Fibroblast of villous mesenchyme (primary cell): ENCODE data around the gene TRANK1. TPM values are rescaled to one million over a fixed set of nuclear protein-coding genes. Genes with fewer than 3 reads are reported as not detected.
"Not testable (repeated sequence)": the region's sequence is repeated elsewhere in the genome, so short reads cannot be mapped to it uniquely, and the experiment has no call there.

ENCODE experiments used
- DNase-seq: peaks from one replicate; pipeline ENCODE4 v3.0.0-alpha.2; 2010; ENCODE audit warnings: low read depth
- H3K4me3 ChIP-seq: 2 replicates; pipeline ENCODE4 v1.5.1; 2011; ENCODE audit warnings: low read depth, mild to moderate bottlenecking, low read length
- total RNA-seq: library from RNA; depleted of rRNA; stranded (reverse); fragments of >200 nt; gene quantifications from 2 replicates; pipeline ENCODE4 v1.2.3, GENCODE V29; 2012
- TF ChIP-seq, protein P1 (sequence below): IDR thresholded peaks from 2 replicates; pipeline ENCODE4 v1.5.1; 2012; ENCODE audit warnings: low read depth, mild to moderate bottlenecking, low read length; ENCODE audit not compliant: insufficient read depth

Gene TRANK1
- total RNA-seq, 1 donor = 13.4 TPM

DNA sequence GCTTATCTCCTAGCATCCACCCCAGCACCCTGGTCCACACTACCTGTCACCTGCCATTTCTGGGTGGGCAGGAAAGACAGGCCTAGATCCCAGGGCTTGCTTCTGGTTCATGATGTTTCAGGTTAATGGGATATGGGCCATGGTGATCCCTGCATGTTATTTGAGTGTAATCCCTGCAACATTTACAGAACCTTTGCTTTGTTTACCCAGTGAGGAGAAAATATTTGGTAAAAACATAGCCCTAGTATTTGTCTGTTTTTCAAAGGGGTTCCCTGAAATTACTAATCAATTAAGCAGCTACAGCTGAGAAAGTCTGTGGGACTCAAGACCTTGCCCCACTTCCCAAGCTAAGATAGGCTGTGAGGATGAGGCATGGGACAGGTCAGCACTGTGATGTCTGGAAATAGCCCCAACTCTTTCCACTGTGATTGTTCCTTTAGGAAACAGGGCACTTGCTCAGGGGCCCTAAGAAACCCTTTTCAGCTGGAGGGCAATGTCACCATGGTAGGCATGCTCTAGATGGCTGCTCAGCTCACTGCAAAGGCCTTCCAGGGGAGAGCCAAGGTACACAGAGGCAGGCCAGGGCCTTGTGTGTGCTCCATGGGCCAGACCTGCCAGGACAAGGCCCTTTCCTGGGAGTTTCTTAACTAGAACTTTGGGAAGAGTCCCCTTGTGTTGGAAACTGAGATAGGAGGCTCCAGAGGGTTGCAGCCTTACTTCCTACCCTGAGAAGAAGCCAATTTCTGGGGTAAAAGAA, 11.1 kb downstream of the TRANK1 start:
- no peak overlapping the region for H3K4me3 ChIP-seq
- TF ChIP-seq, protein P1, sequence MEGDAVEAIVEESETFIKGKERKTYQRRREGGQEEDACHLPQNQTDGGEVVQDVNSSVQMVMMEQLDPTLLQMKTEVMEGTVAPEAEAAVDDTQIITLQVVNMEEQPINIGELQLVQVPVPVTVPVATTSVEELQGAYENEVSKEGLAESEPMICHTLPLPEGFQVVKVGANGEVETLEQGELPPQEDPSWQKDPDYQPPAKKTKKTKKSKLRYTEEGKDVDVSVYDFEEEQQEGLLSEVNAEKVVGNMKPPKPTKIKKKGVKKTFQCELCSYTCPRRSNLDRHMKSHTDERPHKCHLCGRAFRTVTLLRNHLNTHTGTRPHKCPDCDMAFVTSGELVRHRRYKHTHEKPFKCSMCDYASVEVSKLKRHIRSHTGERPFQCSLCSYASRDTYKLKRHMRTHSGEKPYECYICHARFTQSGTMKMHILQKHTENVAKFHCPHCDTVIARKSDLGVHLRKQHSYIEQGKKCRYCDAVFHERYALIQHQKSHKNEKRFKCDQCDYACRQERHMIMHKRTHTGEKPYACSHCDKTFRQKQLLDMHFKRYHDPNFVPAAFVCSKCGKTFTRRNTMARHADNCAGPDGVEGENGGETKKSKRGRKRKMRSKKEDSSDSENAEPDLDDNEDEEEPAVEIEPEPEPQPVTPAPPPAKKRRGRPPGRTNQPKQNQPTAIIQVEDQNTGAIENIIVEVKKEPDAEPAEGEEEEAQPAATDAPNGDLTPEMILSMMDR = no peak
- no peak for DNase-seq

GRCh38 chr3:36931424-36931823, 13.4 kb downstream of the TRANK1 start:
- DNase-seq, H3K4me3 ChIP-seq: not testable (repeated sequence)

- TF ChIP-seq, protein P1 = no peak
- no peak for DNase-seq
- H3K4me3 ChIP-seq = no peak overlapping the region
Observed at GRCh38 chr3:36928220-36928619, 16.6 kb downstream of the TRANK1 start.

DNA sequence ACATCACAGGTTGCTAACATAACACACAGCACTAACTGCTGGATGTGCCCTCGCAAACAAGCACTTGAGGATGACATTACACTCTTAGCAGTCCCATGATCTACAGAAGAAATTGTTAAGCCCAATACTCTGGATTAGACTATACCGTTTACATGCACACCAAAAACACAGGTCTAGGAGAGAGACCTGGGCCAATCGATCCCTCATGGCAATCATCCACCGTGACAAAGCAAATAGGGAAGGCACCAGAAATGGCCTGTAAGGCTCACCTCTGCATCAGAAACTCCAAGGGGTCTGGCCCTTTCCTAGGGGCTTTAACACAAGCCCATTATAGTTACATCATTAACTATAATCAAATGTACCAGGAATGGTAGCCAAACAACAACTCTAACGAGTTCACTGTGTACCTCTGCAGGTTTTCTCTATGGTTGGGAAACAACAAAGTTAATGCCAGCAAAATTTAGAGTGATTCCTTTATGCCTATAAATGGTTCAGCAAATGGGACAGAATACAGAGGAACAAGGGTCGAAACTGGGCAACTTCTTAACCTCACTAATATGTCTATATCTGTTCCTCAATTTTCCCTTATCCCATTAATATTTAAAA, 18.5 kb downstream of the TRANK1 start:
- TF ChIP-seq, protein P1 = no peak

GRCh38 chr3:36924744-36925521, 19.9 kb downstream of the TRANK1 start:
- no peak for DNase-seq
- no peak overlapping the region for H3K4me3 ChIP-seq
- TF ChIP-seq, protein P1 = no peak

More for the DNA sequence above, 18.5 kb downstream of the TRANK1 start:
- no peak for DNase-seq
- H3K4me3 ChIP-seq = no peak overlapping the region

GRCh38 chr3:36923981-36924743, 20.7 kb downstream of the TRANK1 start:
- no peak for DNase-seq
- TF ChIP-seq, protein P1 = no peak
- H3K4me3 ChIP-seq = no peak overlapping the region
